Effector memory CD4-positive, alpha-beta T cell (primary cell): ENCODE results near the gene AP3B2.

Source experiments
- DNase-seq, 3 donors: peaks; one replicate each; pipeline ENCODE4 v3.0.0-alpha.2; 2020
- H3K27ac ChIP-seq: 2 replicates; pipeline ENCODE4 v1.7.0; 2013; ENCODE audit warnings: mild to moderate bottlenecking, low read length, moderate library complexity; ENCODE audit not compliant: insufficient read depth, poor library complexity, severe bottlenecking
- H3K27me3 ChIP-seq: replicated peaks from 2 replicates; pipeline ENCODE4 v1.7.0; 2013; ENCODE audit warnings: mild to moderate bottlenecking, low read length; ENCODE audit not compliant: insufficient read depth, control insufficient read depth, poor library complexity, severe bottlenecking
- H3K36me3 ChIP-seq: 2 replicates; pipeline ENCODE4 v1.7.0; 2013; ENCODE audit warnings: mild to moderate bottlenecking, low read length, moderate library complexity; ENCODE audit not compliant: control insufficient read depth, insufficient read depth
- H3K4me1 ChIP-seq: 2 replicates; pipeline ENCODE4 v1.7.0; 2013; ENCODE audit warnings: low read length, mild to moderate bottlenecking; ENCODE audit not compliant: control insufficient read depth, insufficient read depth, poor library complexity, severe bottlenecking
- H3K4me3 ChIP-seq: 2 replicates; pipeline ENCODE4 v1.7.0; 2013; ENCODE audit warnings: low read length, low read depth, mild to moderate bottlenecking; ENCODE audit not compliant: insufficient read depth, poor library complexity, severe bottlenecking
- H3K9me3 ChIP-seq: 2 replicates; pipeline ENCODE4 v1.7.0; 2013; ENCODE audit warnings: mild to moderate bottlenecking, low read length, moderate library complexity; ENCODE audit not compliant: control insufficient read depth

AP3B2 gene

GRCh38 chr15:82698711-82699345 lies 10.8 kb downstream of the AP3B2 start:
- no peaks in the 10 kb centered on the region for H3K27me3 ChIP-seq
- no peak for DNase-seq
- no peaks in the 10 kb centered on the region for H3K36me3 ChIP-seq
- no peaks in the 10 kb centered on the region for H3K4me1 ChIP-seq
- H3K27ac ChIP-seq: no peak overlapping the region
- no peak overlapping the region for H3K4me3 ChIP-seq
- no peaks in the 10 kb centered on the region for H3K9me3 ChIP-seq

DNA sequence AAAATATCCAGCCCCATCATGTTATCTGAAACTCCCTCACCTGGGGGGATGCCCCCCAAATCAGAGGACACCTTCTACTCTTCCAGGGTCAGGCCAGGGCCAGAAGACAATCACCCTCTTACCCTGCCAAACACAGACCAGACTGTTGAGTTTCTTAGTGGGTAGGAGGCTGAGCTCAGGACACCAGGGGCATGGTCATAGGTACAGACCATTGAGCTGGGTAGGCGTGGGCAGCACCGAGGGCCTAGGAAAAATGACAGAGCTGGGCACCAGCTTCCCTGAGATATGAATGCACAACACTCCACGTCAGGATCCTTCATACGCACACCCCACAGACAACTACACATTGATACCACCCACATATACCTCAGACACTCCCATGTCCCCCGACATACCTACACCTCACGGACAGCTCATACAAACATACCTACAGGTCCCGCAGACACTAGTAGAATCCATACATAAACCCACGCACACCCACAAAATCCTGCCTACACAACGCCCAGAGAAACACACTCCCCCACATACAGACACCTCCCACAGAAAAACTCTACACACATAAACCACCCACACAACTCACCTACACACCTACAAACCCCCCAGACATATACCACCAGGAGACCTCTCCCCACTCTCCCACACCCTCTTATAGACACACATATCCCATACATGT lies 11.8 kb downstream of the AP3B2 start:
- no peak for DNase-seq
- H3K9me3 ChIP-seq: no peaks in the 10 kb centered on the region
- H3K27ac ChIP-seq: no peak overlapping the region
- H3K36me3 ChIP-seq: no peaks in the 10 kb centered on the region
- no peak overlapping the region for H3K4me3 ChIP-seq
- no peaks in the 10 kb centered on the region for H3K27me3 ChIP-seq
- H3K4me1 ChIP-seq: no peaks in the 10 kb centered on the region

- no peak overlapping the region for H3K4me3 ChIP-seq
- DNase-seq: no peak
These were observed 17.5 kb downstream of the AP3B2 start for GRCh38 chr15:82692171-82692570.

DNA sequence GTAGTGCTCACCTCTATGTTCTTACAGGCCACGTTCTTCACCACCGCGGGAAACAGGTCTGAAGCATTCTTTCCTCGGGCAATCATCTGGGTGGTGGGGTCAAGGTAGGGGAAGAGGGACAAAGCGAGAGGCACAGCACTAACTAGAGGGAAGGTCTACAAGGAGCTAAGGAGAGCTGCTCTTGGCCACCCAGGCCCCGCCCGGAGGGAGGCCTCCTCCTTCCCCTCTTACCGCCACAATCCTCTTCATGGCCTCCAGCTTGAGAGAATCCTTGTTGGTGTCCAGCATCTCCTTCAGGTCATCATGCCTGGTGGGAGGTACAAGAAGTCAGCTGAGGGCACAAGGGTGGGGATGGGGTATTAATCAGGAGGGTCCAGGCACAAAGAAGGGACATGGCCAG lies 20.5 kb downstream of the AP3B2 start:
- Histone ChIP-seq H3K27me3 (no peaks in the 10 kb centered on the region), H3K36me3 (no peaks in the 10 kb centered on the region), H3K4me3 (no peak overlapping the region), H3K9me3 (no peaks in the 10 kb centered on the region), H3K4me1 (no peaks in the 10 kb centered on the region), H3K27ac (no peak overlapping the region)
- no peak for DNase-seq

More at GRCh38 chr15:82692171-82692570, 17.5 kb downstream of the AP3B2 start:
- H3K4me1 ChIP-seq: no peaks in the 10 kb centered on the region
- H3K27me3 ChIP-seq: no peaks in the 10 kb centered on the region
- H3K27ac ChIP-seq: no peak overlapping the region
- no peaks in the 10 kb centered on the region for H3K36me3 ChIP-seq
- H3K9me3 ChIP-seq: no peaks in the 10 kb centered on the region

DNA sequence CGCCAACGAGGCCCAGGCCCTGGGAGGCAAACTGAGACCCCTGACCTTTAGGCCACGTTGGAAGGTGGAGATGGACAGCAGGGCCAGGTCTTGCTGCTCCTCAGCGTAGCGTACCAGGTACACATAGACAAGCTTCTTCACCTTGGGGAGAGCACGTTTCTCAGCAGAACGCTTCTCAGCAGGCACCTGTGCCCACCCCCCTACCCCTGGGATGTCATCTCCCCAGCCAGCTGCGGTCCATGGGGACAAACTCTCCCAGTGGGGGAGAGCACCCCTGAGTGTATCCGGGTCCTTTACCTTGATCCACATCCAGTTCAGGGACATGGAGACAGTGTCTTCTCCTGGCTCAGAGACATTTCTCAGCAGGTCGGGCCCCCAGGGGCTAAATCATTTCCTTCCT lies 21.0 kb downstream of the AP3B2 start:
- DNase-seq: no peak
- Histone ChIP-seq H3K27me3 (no peaks in the 10 kb centered on the region), H3K9me3 (no peaks in the 10 kb centered on the region), H3K4me3 (no peak overlapping the region), H3K36me3 (no peaks in the 10 kb centered on the region), H3K4me1 (no peaks in the 10 kb centered on the region), H3K27ac (no peak overlapping the region)

DNA sequence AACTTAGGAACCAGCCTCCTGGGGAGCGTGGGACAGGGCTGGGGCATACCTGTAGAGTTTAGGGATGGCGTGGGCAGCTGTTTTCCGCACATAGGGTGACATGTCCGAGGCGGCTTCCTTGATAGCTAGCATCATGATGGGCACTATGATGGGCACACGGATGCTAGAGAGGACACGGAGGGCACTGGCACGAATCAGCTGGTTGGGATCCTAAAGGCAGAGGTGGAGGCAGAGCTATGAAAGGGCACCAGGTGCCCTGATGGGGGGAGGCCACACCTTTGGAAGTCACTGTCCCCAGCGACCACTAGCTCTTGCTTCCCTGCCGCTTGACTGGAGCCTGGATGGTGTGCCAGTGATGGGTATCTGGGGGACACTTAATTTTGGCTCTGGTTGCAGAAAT lies 28.3 kb downstream of the AP3B2 start:
- Histone ChIP-seq H3K36me3 (no peaks in the 10 kb centered on the region), H3K27me3 (no peaks in the 10 kb centered on the region), H3K9me3 (no peaks in the 10 kb centered on the region), H3K27ac (no peak overlapping the region), H3K4me1 (no peaks in the 10 kb centered on the region), H3K4me3 (peak overlapping the region; percentile 67)
- no peak for DNase-seq

GRCh38 chr15:82680200-82681102 lies 29.2 kb downstream of the AP3B2 start:
- Histone ChIP-seq H3K27ac (peak overlapping the region; percentile 62), H3K4me3 (peak overlapping the region; percentile 67), H3K4me1 (no peaks in the 10 kb centered on the region), H3K27me3 (no peaks in the 10 kb centered on the region), H3K9me3 (no peaks in the 10 kb centered on the region), H3K36me3 (no peaks in the 10 kb centered on the region)
- DNase-seq: peak; percentile 67 to 68 (median 68)

DNA sequence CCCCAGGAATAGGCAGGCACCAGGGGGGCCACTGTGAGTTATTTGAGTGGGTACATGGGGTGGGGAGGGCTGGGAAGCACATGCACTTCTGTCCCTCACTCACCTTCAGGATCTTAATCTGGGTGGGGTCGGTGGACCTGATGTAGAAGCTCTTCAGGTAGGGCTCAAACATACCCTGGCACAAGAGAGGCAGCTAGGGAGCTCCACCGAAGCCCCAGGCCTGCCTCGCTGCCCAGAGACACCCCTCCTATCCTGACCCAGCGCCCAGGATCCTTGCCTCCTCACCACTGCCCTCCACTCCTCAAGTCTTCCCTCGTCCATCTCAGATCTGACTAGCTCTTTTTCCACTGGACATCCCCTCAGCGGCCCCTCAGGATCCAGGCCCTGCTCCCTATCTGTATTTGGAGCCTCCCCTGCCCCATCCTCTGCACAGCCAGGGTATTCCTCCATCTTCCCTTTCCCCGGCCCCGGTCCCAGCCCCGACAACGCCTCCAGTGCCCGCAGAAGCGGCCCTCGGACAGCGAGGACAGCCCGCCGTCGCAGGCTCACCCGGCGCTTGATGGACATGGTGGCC lies 30.0 kb downstream of the AP3B2 start:
- H3K9me3 ChIP-seq: no peaks in the 10 kb centered on the region
- H3K27ac ChIP-seq: no peak overlapping the region
- no peaks in the 10 kb centered on the region for H3K27me3 ChIP-seq
- H3K36me3 ChIP-seq: no peaks in the 10 kb centered on the region
- H3K4me1 ChIP-seq: no peaks in the 10 kb centered on the region
- H3K4me3 ChIP-seq: peak overlapping the region; percentile 54
- no peak for DNase-seq

GRCh38 chr15:82677720-82678323 lies 31.9 kb downstream of the AP3B2 start:
- Histone ChIP-seq H3K36me3 (no peaks in the 10 kb centered on the region), H3K27ac (no peak overlapping the region), H3K9me3 (no peaks in the 10 kb centered on the region), H3K27me3 (no peaks in the 10 kb centered on the region), H3K4me3 (no peak overlapping the region), H3K4me1 (no peaks in the 10 kb centered on the region)
- no peak for DNase-seq
